GM12892 (cell line): ENCODE data around the gene CRY1.

Experiments
- DNase-seq: peaks from one replicate; pipeline ENCODE4 v3.0.0; 2011; ENCODE audit not compliant: insufficient read length
- FAIRE-seq: peaks from 2 replicates; lab custom pipeline; 2011; peaks lifted over from hg19 to GRCh38; lab: Jason Lieb, UNC
- POLR2A ChIP-seq: IDR thresholded peaks from 2 replicates; pipeline ENCODE4 v1.6.1; 2011; ENCODE audit warnings: low read depth, low read length, control low read depth
- POLR2AphosphoS5 ChIP-seq: IDR thresholded peaks from 2 replicates; pipeline ENCODE4 v1.6.1; 2011; ENCODE audit warnings: low read depth, low read length, control low read depth
- TAF1 ChIP-seq: IDR thresholded peaks from 2 replicates; pipeline ENCODE4 v1.6.1; 2011; ENCODE audit warnings: low read depth, mild to moderate bottlenecking, control low read depth, low read length, borderline replicate concordance

The CRY1 gene

GRCh38 chr12:106985479-106985878, 107.9 kb downstream of the CRY1 start:
- FAIRE-seq (peak; percentile 42), DNase-seq (no peak)
- TF ChIP-seq POLR2AphosphoS5 (no peak), TAF1 (no peak), POLR2A (no peak)

DNA sequence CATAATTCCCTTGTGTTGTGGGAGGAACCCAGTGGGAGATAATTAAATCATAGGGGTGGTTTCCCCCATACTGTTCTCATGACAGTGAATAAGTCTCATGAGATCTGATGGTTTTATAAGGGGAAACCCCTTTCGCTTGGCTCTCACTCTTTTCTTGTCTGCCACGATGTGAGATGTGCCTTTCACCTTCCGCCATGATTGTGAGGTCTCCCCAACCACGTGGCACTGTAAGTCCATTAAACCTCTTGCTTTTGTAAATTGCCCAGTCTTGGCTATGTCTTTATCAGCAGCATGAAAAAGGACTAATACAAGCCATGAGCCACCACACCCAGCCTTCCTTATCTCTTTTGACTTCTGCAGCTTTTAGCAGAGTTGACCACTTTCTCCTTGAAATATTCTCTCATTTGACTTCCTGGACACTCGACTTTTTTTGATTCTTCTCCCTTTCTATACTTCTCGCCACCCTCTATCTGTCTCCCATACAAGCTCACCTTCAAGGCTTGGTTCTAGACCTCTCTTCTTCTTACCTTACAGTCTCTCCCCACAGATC, 108.7 kb downstream of the CRY1 start:
- no peak for TF ChIP-seq TAF1
- no peak for TF ChIP-seq POLR2A
- no peak for TF ChIP-seq POLR2AphosphoS5
- DNase-seq (no peak), FAIRE-seq (no peak)

- TF ChIP-seq TAF1: no peak
- no peak for TF ChIP-seq POLR2AphosphoS5
- no peak for TF ChIP-seq POLR2A
- DNase-seq (no peak), FAIRE-seq (no peak)
Measured at GRCh38 chr12:106982229-106982628, 111.1 kb downstream of the CRY1 start.

DNA sequence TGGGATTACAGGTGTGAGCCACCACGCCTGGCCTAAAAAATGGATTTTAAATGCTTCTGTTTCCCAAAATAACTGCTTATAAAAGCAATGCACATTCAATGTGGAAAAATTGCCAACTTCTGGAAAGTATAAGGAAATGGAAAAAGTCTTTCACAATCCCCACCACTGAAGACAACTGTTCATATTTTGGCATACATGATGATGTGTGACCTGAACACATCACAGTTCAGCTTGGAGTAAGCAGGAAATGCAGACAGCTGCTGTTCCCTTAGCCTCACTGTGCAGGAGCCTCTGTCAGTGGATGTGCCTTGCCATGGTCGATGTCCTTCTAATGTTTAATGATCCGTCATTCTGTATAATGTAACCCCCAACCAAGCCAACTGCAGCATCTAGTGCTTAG, 111.6 kb downstream of the CRY1 start:
- TF ChIP-seq POLR2A: no peak
- TF ChIP-seq POLR2AphosphoS5: no peak
- no peak for TF ChIP-seq TAF1
- FAIRE-seq: no peak
- no peak for DNase-seq

- TF ChIP-seq TAF1: no peak
- no peak for TF ChIP-seq POLR2A
- TF ChIP-seq POLR2AphosphoS5: no peak
- FAIRE-seq (no peak), DNase-seq (no peak)
Measured at GRCh38 chr12:106980944-106981343, 112.4 kb downstream of the CRY1 start.

DNA sequence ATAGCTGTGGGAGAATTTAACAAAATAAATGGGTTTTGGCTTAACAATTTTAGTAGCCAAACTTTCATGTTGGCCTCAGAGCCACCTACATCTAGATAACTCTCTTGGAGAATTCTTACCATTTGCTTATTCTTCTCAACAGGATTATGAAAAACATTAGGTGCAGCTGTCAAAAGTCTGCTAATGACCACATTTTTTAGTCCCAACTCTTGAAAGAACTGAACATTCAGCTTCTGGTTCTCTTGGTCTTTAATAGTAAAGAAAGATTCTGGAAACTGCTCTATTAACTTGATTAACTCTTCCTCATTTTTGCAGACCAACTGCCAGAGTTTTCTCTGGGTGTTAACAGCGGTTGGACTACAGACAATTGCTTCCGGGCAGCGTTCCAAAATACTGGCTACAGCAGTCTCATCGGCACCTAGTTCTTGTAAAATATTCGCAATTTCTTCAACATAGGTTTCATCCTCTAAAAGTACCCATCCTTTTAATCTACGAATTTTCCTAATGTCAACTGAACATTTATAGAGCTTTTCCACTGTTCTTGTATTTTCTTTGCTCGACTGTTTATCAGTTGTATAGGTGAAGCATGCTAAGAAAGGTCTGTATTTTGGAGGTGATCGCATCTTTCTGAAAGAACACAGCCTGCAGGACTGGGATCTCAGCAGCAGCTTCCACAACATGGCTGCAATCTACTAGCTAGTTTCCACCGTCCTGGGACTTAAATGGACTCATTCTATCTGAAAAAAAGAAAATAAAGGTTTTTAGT, 115.1 kb downstream of the CRY1 start:
- no peak for FAIRE-seq
- no peak for TF ChIP-seq TAF1
- TF ChIP-seq POLR2AphosphoS5: no peak
- no peak for TF ChIP-seq POLR2A

GRCh38 chr12:106976668-106977067, 116.7 kb downstream of the CRY1 start:
- FAIRE-seq (no peak), DNase-seq (no peak)
- TF ChIP-seq POLR2A: no peak

More for the DNA sequence above, 115.1 kb downstream of the CRY1 start:
- no peak for DNase-seq

DNA sequence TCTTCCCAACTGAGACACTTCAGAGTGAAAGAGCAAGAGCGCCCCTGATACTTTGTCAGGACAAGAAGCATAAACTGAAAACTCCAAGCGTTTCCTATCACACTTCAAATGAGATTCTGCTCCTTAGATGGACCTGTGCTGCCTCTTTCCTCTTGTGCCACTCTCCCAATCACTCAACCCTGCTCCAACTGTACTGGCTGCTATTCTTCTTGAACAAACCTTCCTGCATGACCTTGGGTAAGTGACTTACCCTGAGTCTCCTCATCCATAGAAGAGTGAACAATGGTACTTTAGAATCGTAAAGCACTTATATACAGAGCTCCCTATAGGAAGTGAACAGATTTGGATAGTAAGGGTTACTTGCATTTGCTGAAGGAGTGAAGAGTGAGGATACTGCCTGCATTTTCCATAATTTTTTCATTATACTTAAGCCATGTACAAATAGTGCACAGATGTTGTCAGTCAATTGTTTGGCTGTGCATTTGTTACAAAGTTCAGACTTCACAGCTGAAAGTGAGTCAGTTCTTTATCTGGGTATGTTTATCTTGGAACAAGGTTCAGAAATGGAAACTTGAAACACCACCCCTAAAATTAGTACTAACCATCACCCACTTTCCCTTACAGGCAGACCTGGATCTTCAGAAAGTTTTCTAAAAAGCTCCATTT, 117.2 kb downstream of the CRY1 start:
- no peak for DNase-seq
- TF ChIP-seq TAF1 (no peak), POLR2AphosphoS5 (0 out of 2 replicates have a peak, but pooled peaks have one; percentile 20), POLR2A (no peak)
- peak; percentile 14 for FAIRE-seq

GRCh38 chr12:106975098-106975497, 118.3 kb downstream of the CRY1 start:
- TF ChIP-seq POLR2A (no peak), TAF1 (no peak)
- DNase-seq (no peak), FAIRE-seq (no peak)

DNA sequence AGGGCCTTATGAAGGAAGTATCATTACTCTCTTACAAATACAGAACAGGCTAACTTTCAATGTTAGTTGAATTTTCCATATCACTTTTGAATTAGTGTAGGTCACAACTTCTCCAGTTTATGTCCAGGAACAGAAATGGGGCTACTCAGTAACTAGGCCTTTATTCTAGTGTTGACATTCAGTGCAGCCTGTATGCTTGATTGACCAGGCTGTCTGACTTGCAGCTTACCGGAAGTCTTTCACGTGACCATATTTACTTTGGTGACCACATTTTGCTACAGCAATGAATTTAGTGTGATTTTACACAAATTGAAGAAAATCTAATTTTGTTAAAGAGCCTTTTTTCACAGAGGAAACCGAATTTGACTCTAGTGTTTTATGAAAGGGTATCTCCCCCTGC, 118.8 kb downstream of the CRY1 start:
- FAIRE-seq: peak; percentile 21
- 0 out of 2 replicates have a peak, but pooled peaks have one; percentile 27 for TF ChIP-seq POLR2AphosphoS5
- no peak for TF ChIP-seq POLR2A
- no peak for TF ChIP-seq TAF1
- DNase-seq: peak; percentile 19

GRCh38 chr12:106973545-106973944, 119.8 kb downstream of the CRY1 start:
- FAIRE-seq (no peak), DNase-seq (no peak)
- no peak for TF ChIP-seq TAF1
- no peak for TF ChIP-seq POLR2A
- no peak for TF ChIP-seq POLR2AphosphoS5

DNA sequence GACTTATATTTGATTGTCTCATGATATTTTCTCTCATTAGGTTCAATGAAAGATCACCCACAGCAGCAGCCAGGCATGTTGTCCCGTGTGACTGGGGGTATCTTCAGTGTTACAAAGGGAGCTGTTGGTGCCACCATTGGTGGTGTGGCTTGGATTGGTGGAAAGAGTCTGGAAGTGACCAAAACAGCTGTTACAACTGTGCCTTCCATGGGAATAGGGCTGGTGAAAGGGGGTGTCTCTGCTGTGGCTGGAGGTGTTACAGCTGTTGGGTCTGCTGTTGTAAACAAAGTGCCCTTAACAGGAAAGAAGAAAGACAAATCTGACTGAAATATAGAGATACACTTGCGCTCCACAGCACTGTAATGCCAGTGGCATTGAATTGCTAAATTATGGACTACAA, 122.3 kb downstream of the CRY1 start:
- FAIRE-seq (no peak), DNase-seq (no peak)
- TF ChIP-seq POLR2A (no peak), POLR2AphosphoS5 (no peak), TAF1 (no peak)
